HG02642 (cell line): ENCODE measurements around the gene CNGA3.

Experiments used
- ATAC-seq: cut with Tn5 transposase; IDR thresholded peaks from one replicate; pipeline ENCODE4 v1.9.1; 2021; ENCODE audit warnings: mild to moderate bottlenecking; ENCODE audit not compliant: unreplicated experiment, poor library complexity

The CNGA3 gene

GRCh38 chr2:98374958-98375570, 28.8 kb downstream of the CNGA3 start:
- no peak for ATAC-seq

- no peak for ATAC-seq
Measured at GRCh38 chr2:98376301-98376910, 30.1 kb downstream of the CNGA3 start.

- no peak for ATAC-seq
Measured at GRCh38 chr2:98376996-98377395, 30.7 kb downstream of the CNGA3 start.

- no peak for ATAC-seq
Measured at GRCh38 chr2:98377544-98377943, 31.3 kb downstream of the CNGA3 start.

- no peak for ATAC-seq
Measured at GRCh38 chr2:98378196-98378595, 31.9 kb downstream of the CNGA3 start.

- no peak for ATAC-seq
Measured at GRCh38 chr2:98378901-98379300, 32.6 kb downstream of the CNGA3 start.

GRCh38 chr2:98379311-98380202, 33.3 kb downstream of the CNGA3 start:
- ATAC-seq: no peak

GRCh38 chr2:98380203-98380535, 33.9 kb downstream of the CNGA3 start:
- ATAC-seq: no peak

GRCh38 chr2:98381494-98381893, 35.2 kb downstream of the CNGA3 start:
- ATAC-seq: no peak

- ATAC-seq: no peak
Measured at GRCh38 chr2:98382086-98382485, 35.8 kb downstream of the CNGA3 start.

GRCh38 chr2:98382739-98383138, 36.5 kb downstream of the CNGA3 start:
- ATAC-seq: no peak

GRCh38 chr2:98383166-98383565, 36.9 kb downstream of the CNGA3 start:
- no peak for ATAC-seq

- ATAC-seq: peak; percentile 65
Measured at GRCh38 chr2:98385050-98385699, 38.9 kb downstream of the CNGA3 start.

GRCh38 chr2:98387478-98387877, 41.2 kb downstream of the CNGA3 start:
- ATAC-seq: no peak

- no peak for ATAC-seq
Measured at GRCh38 chr2:98388081-98388480, 41.8 kb downstream of the CNGA3 start.

GRCh38 chr2:98388601-98389250, 42.5 kb downstream of the CNGA3 start:
- ATAC-seq: no peak

GRCh38 chr2:98389251-98389605, 43.0 kb downstream of the CNGA3 start:
- no peak for ATAC-seq

GRCh38 chr2:98390571-98391476, 44.6 kb downstream of the CNGA3 start:
- ATAC-seq: no peak

- no peak for ATAC-seq
Measured at GRCh38 chr2:98391581-98392270, 45.5 kb downstream of the CNGA3 start.
